GM12878 (cell line): ENCODE data around the gene GAMT. TPM values are rescaled to one million over a fixed set of nuclear protein-coding genes. Genes with fewer than 3 reads are reported as not detected.

Source experiments
- ATAC-seq: fragments of 200-7000 bp; cut with Tn5 transposase; 3 replicates; pipeline ENCODE4 v1.9.1; 2020; ENCODE audit warnings: mild to moderate bottlenecking, moderate library complexity
- BruUV-seq: library from RNA; stranded (reverse); fragments of 400-500 nt; replicated peaks from 2 replicates; lab custom pipeline; 2021; lab: Mats Ljungman, UMichigan
- CTCF ChIA-PET: fragments of 300-600 bp; sonication (Branson Sonifier 250); formaldehyde crosslinking; extraction: SDS; loops from one replicate; lab custom pipeline; 2021; ENCODE audit warnings: inconsistent platforms; lab: Yijun Ruan, JAX
- POLR2A ChIA-PET: fragments of 350-600 bp; formaldehyde crosslinking; extraction: SDS; loops from one replicate; lab custom pipeline; 2021; ENCODE audit warnings: inconsistent platforms; lab: Charles Lee
- RAD21 ChIA-PET: fragments of 300-600 bp; sonication (Branson Sonifier 250); formaldehyde crosslinking; loops from one replicate; lab custom pipeline; 2023; ENCODE audit warnings: antibody characterized with exemption; ENCODE audit not compliant: unreplicated experiment; lab: Charles Lee
- SMC1A ChIA-PET: fragments of 300-600 bp; sonication (Branson Sonifier 250); formaldehyde crosslinking; loops from one replicate; lab custom pipeline; 2023; ENCODE audit not compliant: unreplicated experiment, uncharacterized antibody; lab: Charles Lee
- DNase-seq: peaks from one replicate; pipeline ENCODE4 v3.0.0-alpha.2; 2011; ENCODE audit warnings: low read depth, low spot score
- FAIRE-seq: peaks from 3 replicates; lab custom pipeline; 2011; peaks lifted over from hg19 to GRCh38; lab: Jason Lieb, UNC
- H2AFZ ChIP-seq: 2 replicates; pipeline ENCODE4 v1.6.0; 2011; ENCODE audit warnings: low read depth, low read length, control low read depth; ENCODE audit not compliant: control insufficient read depth
- H3K27ac ChIP-seq: 2 replicates; pipeline ENCODE4 v1.5.1; 2011; ENCODE audit warnings: control low read depth; ENCODE audit not compliant: control insufficient read depth, insufficient read depth
- H3K27me3 ChIP-seq, 2 experiments: replicated peaks in 1 of 2; 2 replicates each; pipeline versions ENCODE4 v1.6.0 to v1.6.1; 2011; ENCODE audit warnings: low read length in 1 of 2; ENCODE audit not compliant: control insufficient read depth in 2 of 2, insufficient read depth in 2 of 2
- H3K36me3 ChIP-seq, 2 experiments: 2 replicates each; pipeline ENCODE4 v1.5.1; 2011; ENCODE audit warnings: low read length in 1 of 2; ENCODE audit not compliant: control insufficient read depth in 2 of 2, insufficient read depth in 2 of 2
- H3K4me1 ChIP-seq: 2 replicates; pipeline ENCODE4 v1.6.1; 2011; ENCODE audit warnings: mild to moderate bottlenecking, low read length, moderate library complexity, mixed read lengths; ENCODE audit not compliant: control insufficient read depth, insufficient read depth
- H3K4me2 ChIP-seq: 2 replicates; pipeline ENCODE4 v1.6.0; 2011; ENCODE audit warnings: control low read depth; ENCODE audit not compliant: control insufficient read depth, insufficient read depth
- H3K4me3 ChIP-seq: fragments of 200-600 bp; sonication (generic); 2 replicates; pipeline ENCODE4 v1.5.1; 2016
- H3K79me2 ChIP-seq: 2 replicates; pipeline ENCODE4 v1.6.0; 2011; ENCODE audit warnings: low read length; ENCODE audit not compliant: control insufficient read depth, insufficient read depth
- H3K9ac ChIP-seq: 2 replicates; pipeline ENCODE4 v1.8.0; 2011; ENCODE audit warnings: low read length, control low read depth, mixed read lengths; ENCODE audit not compliant: control insufficient read depth, insufficient read depth
- H3K9me3 ChIP-seq: replicated peaks from 3 replicates; pipeline ENCODE4 v1.5.1; 2011; ENCODE audit warnings: mild to moderate bottlenecking, low read length; ENCODE audit not compliant: control insufficient read depth, insufficient read depth
- H4K20me1 ChIP-seq: 2 replicates; pipeline ENCODE4 v1.6.0; 2011; ENCODE audit not compliant: control insufficient read depth, insufficient read depth
- BCL3 ChIP-seq: IDR thresholded peaks from 2 replicates; pipeline ENCODE4 v1.6.1; 2011; ENCODE audit warnings: borderline replicate concordance, low read depth, mild to moderate bottlenecking, moderate library complexity, low read length; ENCODE audit not compliant: insufficient read depth, poor library complexity, severe bottlenecking
- JUNB ChIP-seq: IDR thresholded peaks from 2 replicates; pipeline ENCODE4 v1.6.1; 2016; ENCODE audit warnings: antibody characterized with exemption, mild to moderate bottlenecking
- PML ChIP-seq: IDR thresholded peaks from 2 replicates; pipeline ENCODE4 v1.6.1; 2012; ENCODE audit warnings: low read length, inconsistent platforms
- RAD51 ChIP-seq: fragments of 450-650 bp; IDR thresholded peaks from 2 replicates; pipeline ENCODE4 v1.6.1; 2016; ENCODE audit warnings: moderate library complexity, mild to moderate bottlenecking, inconsistent platforms
- TCF7 ChIP-seq: IDR thresholded peaks from 2 replicates; pipeline ENCODE4 v1.6.1; 2014; ENCODE audit warnings: antibody characterized with exemption, borderline replicate concordance
- WGBS: methylation state at CpG from one replicate; pipeline ENCODE4 v1.1.6; 2016; ENCODE audit warnings: low lambda C conversion rate; ENCODE audit not compliant: insufficient replicate concordance, insufficient coverage; ENCODE audit errors: missing lambda C conversion rate; 5-methylcytosine and 5-hydroxymethylcytosine counted together
- in situ Hi-C: fragments of 300-500 bp; cut with MboI; formaldehyde crosslinking; loops from 9 replicates; pipeline ENCODE4 v1.14.3; 2018; ENCODE audit warnings: mixed read lengths
- intact Hi-C: fragments of 100-400 bp; cut with micrococcal nuclease; formaldehyde crosslinking; loops from one replicate; pipeline ENCODE4 v1.14.2; 2022; ENCODE audit not compliant: unreplicated experiment
- polyA plus RNA-seq, 11 experiments: library from polyadenylated mRNA; depleted of rRNA in 4 of 11; unstranded in 6 of 11; stranded (reverse) in 5 of 11; fragments of >200 nt; fragmentation: Nextera tagmentation in 4 of 11; fragmentation: Illumina TruSeq in 1 of 11; extraction: Ambion mirVana in 4 of 11; extraction: Trizol in 1 of 11; gene quantifications; 1 replicate in 1 of 11; 2 replicates in 10 of 11; pipeline versions ENCODE4 v1.2.1 to v1.2.3, GENCODE V29; 2011 to 2016; ENCODE audit warnings: inconsistent platforms in 2 of 11, missing spikeins in 2 of 11, low read depth in 1 of 11
- total RNA-seq, 4 experiments: library from RNA; depleted of rRNA in 3 of 4; stranded (reverse); fragments of >200 nt in 3 of 4; fragmentation: Illumina TruSeq in 1 of 4; extraction: Trizol in 1 of 4; gene quantifications; 2 replicates each; pipeline versions ENCODE4 v1.2.1 to v1.2.3, GENCODE V29; 2013 to 2021

GAMT gene
- total and polyA plus RNA-seq, 10 of the 15 experiments (the other 5 are each of a cell fraction or from before 2014, with no cell fraction given), result 1.6 to 131 (median 38.8) TPM

DNA sequence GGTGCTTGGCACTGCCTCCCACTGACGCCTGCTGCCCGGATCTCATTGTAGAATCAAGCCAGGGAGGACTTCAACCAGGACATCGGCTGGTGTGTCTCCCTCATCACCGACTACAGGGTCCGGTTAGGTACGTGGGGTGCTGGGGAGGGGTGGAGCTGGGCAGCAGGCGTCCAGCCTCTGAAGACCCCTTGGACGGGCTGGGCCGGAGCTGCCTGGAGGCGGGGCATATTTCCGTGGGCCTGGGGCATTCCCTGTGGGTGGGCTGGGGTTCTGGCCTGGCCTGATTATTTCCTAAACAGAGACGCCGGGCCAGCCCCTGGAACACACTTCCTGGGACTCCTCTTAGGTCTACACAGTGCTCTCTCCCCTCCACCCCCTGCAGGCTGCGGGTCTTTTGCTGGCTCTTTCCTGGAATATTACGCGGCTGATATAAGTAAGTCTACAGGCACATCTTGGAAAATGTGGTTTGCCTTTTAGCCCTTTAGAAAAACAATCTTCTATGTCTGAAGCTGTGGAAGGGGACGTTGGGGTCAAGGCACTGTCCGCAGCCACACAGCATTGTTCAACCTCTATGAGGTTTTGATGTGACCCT, 32.0 kb downstream of the GAMT start (continued):
- TF ChIP-seq RAD51 (no peak), BCL3 (no peak)

DNA sequence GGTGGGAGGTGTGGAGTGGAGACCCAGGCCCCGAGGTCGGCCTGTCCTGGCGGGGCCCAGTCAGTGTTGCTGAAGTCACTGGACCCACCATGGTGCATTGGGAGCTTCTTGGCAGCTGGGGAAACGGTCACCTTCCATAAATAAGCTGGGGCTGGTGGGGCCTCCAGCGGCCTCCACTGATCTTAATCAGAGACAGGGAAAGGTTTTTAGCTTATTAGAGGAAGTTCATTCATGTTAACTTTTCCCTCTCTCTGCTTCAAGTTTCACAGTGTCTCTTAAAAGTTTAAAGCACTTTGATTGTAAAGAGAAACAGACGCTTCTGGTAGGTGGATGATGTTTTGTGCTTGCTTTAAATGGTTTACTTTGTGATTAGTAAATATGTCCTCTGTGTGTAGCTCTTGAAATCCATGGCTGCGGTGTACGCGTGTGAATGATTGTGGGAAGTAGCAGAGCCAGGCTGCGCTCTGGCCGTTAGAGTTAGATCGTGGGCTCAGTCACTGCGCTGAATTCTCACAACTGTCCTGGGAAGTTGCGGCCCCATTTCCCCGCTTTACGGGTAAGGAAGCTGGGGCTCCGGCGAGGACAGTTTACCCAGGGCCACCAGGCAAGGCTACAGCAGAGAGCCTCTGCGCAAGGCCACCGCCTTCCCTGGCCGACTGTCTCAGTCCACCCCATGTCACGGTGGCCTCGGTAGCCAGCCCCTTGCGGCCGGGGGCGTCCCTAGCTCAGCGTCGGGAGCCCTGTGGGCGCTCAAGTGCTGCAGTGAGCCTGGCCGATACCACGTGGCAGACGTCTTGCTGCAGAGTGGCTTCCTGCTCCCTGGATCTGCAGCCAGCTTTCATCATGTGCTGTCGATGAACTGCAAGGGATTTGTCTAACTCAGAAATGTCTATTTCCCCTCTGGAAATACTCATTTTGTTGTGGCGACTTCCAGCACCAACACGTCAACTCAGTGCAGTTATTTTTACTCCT, 34.2 kb downstream of the GAMT start:
- SMC1A ChIA-PET, result interaction anchor here (0.8 kb wide), 1 partner anchor 87 kb away, joined by 4 read pairs; no protein-coding TSS in a partner anchor
- in situ Hi-C loops, result no loop called here
- no peaks in the 10 kb centered on the region for H4K20me1 ChIP-seq
- CTCF ChIA-PET, result interaction anchor here (0.6 kb wide), 1 partner anchor 88 kb away, joined by 3 read pairs; no protein-coding TSS in a partner anchor
- RAD21 ChIA-PET, result no interaction called here
- H3K9ac ChIP-seq, result no peak overlapping the region
- intact Hi-C loops, result no loop called here
- BruUV-seq, result no TSS peak
- no peak overlapping the region for H3K4me2 ChIP-seq
- peaks cover 4% of the 10 kb centered on the region in 2 experiments; a peak in 2 of 4 replicates for H3K36me3 ChIP-seq
- no peak for DNase-seq
- no peaks in the 10 kb centered on the region for H3K9me3 ChIP-seq
- no peaks in the 10 kb centered on the region for H3K27me3 ChIP-seq
- no peaks in the 10 kb centered on the region for H3K79me2 ChIP-seq
- TF ChIP-seq JUNB (no peak), PML (no peak), TCF7 (no peak)
- TF ChIP-seq, all 136 proteins: peak for 0
- Histone ChIP-seq H2AFZ (no peak overlapping the region), H3K4me1 (peaks cover 19% of the 10 kb centered on the region), H3K27ac (no peak overlapping the region), H3K4me3 (no peak overlapping the region)
- ATAC-seq (no peak), FAIRE-seq (no peak)
- WGBS, result 95% methylated on average over 35 of the region's 35 CpGs
- POLR2A ChIA-PET, result interaction anchor here (1.5 kb wide), 1 partner anchor 10 kb away, joined by 3 read pairs; no protein-coding TSS in a partner anchor
